GM19193 (cell line): ENCODE measurements around the gene CDON.

Experiments
- POLR2A ChIP-seq: IDR thresholded peaks from 4 replicates; pipeline ENCODE4 v1.6.1; 2011; ENCODE audit not compliant: insufficient read depth, insufficient read length; ENCODE audit errors: extremely low read depth

CDON gene

GRCh38 chr11:126062679-126063506 is at the start of gene CDON:
TSS of gene CDON (minus strand) at chr11:126062866. CDS start at chr11:126023476, 39,390 bp downstream.
- peak; percentile 25 for TF ChIP-seq POLR2A

- TF ChIP-seq POLR2A: no peak
Measured at GRCh38 chr11:126111458-126112116, 48.9 kb upstream of the CDON start.

GRCh38 chr11:126109941-126110731 is 47.5 kb upstream of the CDON start:
- no peak for TF ChIP-seq POLR2A

- TF ChIP-seq POLR2A: no peak
Measured at GRCh38 chr11:126106594-126107328, 44.1 kb upstream of the CDON start.

- no peak for TF ChIP-seq POLR2A
Measured at GRCh38 chr11:126105748-126106080, 43.0 kb upstream of the CDON start.

GRCh38 chr11:126105022-126105747 is 42.5 kb upstream of the CDON start:
- TF ChIP-seq POLR2A: no peak

- TF ChIP-seq POLR2A: no peak
Measured at GRCh38 chr11:126104420-126104819, 41.8 kb upstream of the CDON start.

- TF ChIP-seq POLR2A: no peak
Measured at GRCh38 chr11:126103150-126103549, 40.5 kb upstream of the CDON start.

GRCh38 chr11:126102436-126102981 is 39.8 kb upstream of the CDON start:
- no peak for TF ChIP-seq POLR2A

GRCh38 chr11:126101930-126102283 is 39.2 kb upstream of the CDON start:
- no peak for TF ChIP-seq POLR2A

GRCh38 chr11:126101251-126101929 is 38.7 kb upstream of the CDON start:
- TF ChIP-seq POLR2A: no peak

GRCh38 chr11:126100716-126101115 is 38.0 kb upstream of the CDON start:
- no peak for TF ChIP-seq POLR2A

- no peak for TF ChIP-seq POLR2A
Measured at GRCh38 chr11:126098204-126098769, 35.6 kb upstream of the CDON start.
